NCI-H460 (cell line): ENCODE results near the gene TIMM44. TPM values are rescaled to one million over a fixed set of nuclear protein-coding genes. Genes with fewer than 3 reads are reported as not detected.

Source experiments
- DNase-seq: peaks from one replicate; pipeline ENCODE4 v3.0.0-alpha.2; 2016; ENCODE audit warnings: low read depth; ENCODE audit errors: extremely low read depth
- total RNA-seq: library from RNA; depleted of rRNA; stranded (reverse); fragments of >200 nt; shearing (Covaris generic); gene quantifications from 2 replicates; pipeline ENCODE4 v1.2.3, GENCODE V29; 2014; rRNA removed

The TIMM44 gene
- total RNA-seq, 1 experiment from 2014 or later = 135 TPM

DNA sequence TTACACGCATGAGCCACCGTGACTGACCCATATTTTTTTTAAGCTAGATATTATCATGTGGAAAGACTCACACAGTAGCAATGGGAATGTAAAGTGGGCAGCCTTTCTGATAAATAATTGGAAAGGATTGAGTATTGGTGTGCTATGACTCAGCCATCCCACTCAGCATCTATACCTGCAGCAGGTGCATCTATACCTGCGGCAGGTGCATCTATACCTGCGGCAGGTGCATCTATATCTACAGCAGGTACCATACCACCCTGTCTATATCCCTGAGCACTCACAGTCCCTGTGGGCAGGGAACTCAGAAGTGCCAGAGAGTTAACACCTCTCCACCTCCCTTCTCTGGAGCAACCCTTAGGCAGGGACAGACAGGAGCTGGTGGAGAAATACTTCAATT is 60.4 kb downstream of the TIMM44 start:
- DNase-seq = no peak

DNA sequence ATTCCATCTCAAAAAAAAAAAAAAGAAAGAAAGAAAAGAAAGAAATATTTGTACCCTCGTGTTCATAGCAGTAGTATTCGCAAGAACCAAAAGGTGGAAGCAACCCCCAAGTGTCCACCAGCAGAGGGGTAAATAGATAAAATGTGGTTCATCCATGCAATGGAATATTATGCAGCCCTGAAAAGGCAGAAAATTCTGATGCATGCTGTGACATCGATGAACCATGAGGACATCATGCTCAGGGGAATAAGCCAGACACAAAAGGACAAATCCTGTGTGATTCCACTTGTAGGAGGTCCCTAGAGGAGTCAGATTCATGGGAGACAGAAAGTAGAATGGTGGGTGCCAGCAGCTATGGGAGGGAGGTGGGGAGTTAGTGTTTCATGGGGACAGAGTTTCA is 61.6 kb downstream of the TIMM44 start:
- DNase-seq = no peak

DNA sequence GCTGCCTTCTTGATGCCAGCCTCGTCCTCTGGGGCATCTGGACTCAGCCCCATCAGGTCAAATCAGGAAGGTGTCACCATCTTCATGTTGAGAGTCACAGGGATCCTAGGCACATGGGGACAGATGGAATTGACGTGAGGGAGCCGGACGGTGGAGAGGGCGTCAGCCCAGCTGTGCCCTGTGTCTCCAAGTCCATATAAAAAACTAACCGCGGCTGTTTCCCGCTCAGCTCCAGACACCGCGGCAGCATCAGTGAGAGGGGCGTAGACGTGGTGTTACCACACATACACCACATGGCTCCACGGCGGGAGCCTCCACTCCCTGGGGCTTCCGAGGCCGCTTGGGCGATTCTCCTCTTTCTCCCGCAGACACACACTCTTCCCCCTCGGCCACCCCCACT is 63.6 kb downstream of the TIMM44 start:
- DNase-seq = no peak

DNA sequence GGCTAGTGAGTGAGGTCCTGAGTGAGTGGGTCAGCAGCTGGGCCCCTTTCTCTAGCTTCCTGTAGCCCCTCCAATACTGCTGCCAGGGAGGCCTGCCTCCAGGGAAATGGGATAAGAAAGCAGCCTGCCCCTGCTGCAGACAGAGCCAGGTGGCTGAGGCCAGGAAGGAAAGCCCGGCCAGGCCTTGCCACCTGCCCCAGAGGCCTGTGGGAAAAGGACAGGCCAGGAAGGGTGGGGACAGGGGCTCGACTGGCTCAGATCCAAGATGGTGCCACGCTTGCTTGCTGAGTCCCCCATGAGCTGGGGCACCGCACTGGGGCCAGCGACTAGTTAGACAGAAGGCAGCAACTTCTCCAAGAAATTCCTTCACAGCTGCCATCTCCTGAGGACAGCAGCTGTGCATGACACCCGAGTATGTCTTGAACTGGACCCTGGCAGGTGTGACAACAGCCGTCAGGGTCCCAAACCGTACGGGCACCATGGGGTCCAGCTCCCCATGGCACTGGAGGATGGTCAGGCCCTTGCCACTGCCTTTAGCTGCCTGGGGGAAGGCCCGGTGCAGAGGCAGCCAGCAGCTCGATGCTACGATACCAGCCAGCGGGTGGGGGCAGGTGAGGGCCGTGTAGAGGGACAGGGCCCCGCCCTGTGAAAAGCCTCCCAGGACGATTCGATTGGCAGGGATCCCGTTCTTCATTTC is 64.2 kb downstream of the TIMM44 start:
- DNase-seq = no peak

DNA sequence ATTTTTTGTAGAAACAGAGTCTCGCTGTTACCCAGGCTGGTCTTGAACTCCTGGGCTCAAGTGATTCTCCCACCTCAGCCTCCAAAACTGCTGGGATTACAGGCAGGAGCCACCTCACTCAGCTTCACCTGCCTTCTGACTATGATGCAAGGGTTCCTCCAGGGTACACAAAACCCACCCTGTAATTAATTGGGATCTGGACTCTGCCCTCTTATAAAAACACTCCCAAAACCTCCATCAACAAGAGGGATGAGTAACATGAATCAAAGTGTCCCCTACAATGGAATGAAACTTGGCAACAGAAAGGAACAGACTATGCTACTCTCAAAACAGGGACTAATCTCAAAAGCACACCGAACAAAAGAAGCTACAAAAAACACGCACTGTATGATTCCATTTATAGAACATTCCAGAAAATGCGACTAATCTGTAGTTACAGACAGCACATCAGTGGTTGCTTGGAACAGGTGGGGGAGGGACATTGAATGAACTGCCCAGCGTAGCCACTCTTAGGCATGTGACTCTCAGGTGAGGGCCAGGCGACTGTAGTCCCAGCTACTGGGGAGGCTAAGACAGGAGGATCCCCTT is 66.1 kb downstream of the TIMM44 start:
- DNase-seq = no peak

Other genes starting within 250 kb of the TIMM44 start
- gene FCER2, start 241.5 kb downstream of the TIMM44 start, total RNA-seq = not detected in 2 replicates
- not detected in 2 replicates for gene CLEC4G, start 211.6 kb downstream of the TIMM44 start, total RNA-seq
- gene CD209, start 196.1 kb downstream of the TIMM44 start, total RNA-seq = not detected in 2 replicates
- gene CLEC4M, start 180.4 kb downstream of the TIMM44 start, total RNA-seq = 0.05 TPM in 1 of 2 replicates, not detected in the other
- gene EVI5L, start 113.4 kb downstream of the TIMM44 start, total RNA-seq = 10.9 and 11.2 TPM in 2 replicates
- 0.43 TPM in 1 of 2 replicates, not detected in the other for gene PRR36, start 69.3 kb downstream of the TIMM44 start, total RNA-seq
- 4.6 and 5.2 TPM in 2 replicates for gene LRRC8E, start 55.2 kb downstream of the TIMM44 start, total RNA-seq
- 13.6 and 15.7 TPM in 2 replicates for gene MAP2K7, start 39.8 kb downstream of the TIMM44 start, total RNA-seq
- 6.0 and 10.9 TPM in 2 replicates for gene TGFBR3L, start 28.8 kb downstream of the TIMM44 start, total RNA-seq
- gene SNAPC2, start 23.3 kb downstream of the TIMM44 start, total RNA-seq = 21.3 and 27.4 TPM in 2 replicates
- gene CTXN1, start 17.5 kb downstream of the TIMM44 start, total RNA-seq = 1.4 and 1.7 TPM in 2 replicates
- 24.9 and 29.3 TPM in 2 replicates for gene ELAVL1, start 62.0 kb upstream of the TIMM44 start, total RNA-seq
- not detected in 2 replicates for gene CCL25, start 109.1 kb upstream of the TIMM44 start, total RNA-seq
- gene FBN3, start 205.9 kb upstream of the TIMM44 start, total RNA-seq = under 0.01 TPM in 1 of 2 replicates, not detected in the other